ENCODE measurements around the gene HCK. TPM values are rescaled to one million over a fixed set of nuclear protein-coding genes. Genes with fewer than 3 reads are reported as not detected.

Gene HCK
- total and polyA plus RNA-seq, 9 of the 15 experiments (the other 6 are each of a cell fraction or from before 2014, with no cell fraction given): 0.09 to 0.51 (median 0.27) TPM; not detected in 6

GRCh38 chr20:32052090-32052777 is at the start of gene HCK (continued):
- TF ChIP-seq TFAP4 (CRISPR knock-in tag; IDR thresholded peaks at IDR 0.05; ENCODE audit: borderline replicate concordance) (no peak), TRIM28 (IDR thresholded peaks at IDR 0.05) (no peak), EWSR1 (IDR thresholded peaks at IDR 0.05; ENCODE audit: borderline replicate concordance, low read depth, partially characterized antibody) (no peak), ZNF263 (CRISPR knock-in tag; IDR thresholded peaks at IDR 0.05; ENCODE audit: borderline replicate concordance) (no peak), DACH1 (IDR thresholded peaks at IDR 0.05; ENCODE audit: partially characterized antibody) (no peak), RREB1 (CRISPR knock-in tag; IDR thresholded peaks at IDR 0.05) (no peak)

All from K562 (cell line).